SU-DHL-6 (cell line): ENCODE measurements around the gene SLC6A11.

ENCODE experiments used
- EZH2phosphoT487 ChIP-seq: fragments of 200-600 bp; sonication (generic), shearing (Covaris generic); conservative IDR thresholded peaks from 2 replicates; pipeline ENCODE4 v1.6.1; 2018; ENCODE audit warnings: mild to moderate bottlenecking, antibody characterized with exemption, low read length, moderate library complexity, mixed read lengths
- TF ChIP-seq, protein P1 (sequence below): fragments of 200-600 bp; sonication (generic); IDR thresholded peaks from one replicate; pipeline ENCODE4 v1.5.1; 2017; ENCODE audit warnings: antibody characterized with exemption, mild to moderate bottlenecking, low read length, moderate library complexity; ENCODE audit not compliant: insufficient read depth, poor library complexity, severe bottlenecking

DNA sequence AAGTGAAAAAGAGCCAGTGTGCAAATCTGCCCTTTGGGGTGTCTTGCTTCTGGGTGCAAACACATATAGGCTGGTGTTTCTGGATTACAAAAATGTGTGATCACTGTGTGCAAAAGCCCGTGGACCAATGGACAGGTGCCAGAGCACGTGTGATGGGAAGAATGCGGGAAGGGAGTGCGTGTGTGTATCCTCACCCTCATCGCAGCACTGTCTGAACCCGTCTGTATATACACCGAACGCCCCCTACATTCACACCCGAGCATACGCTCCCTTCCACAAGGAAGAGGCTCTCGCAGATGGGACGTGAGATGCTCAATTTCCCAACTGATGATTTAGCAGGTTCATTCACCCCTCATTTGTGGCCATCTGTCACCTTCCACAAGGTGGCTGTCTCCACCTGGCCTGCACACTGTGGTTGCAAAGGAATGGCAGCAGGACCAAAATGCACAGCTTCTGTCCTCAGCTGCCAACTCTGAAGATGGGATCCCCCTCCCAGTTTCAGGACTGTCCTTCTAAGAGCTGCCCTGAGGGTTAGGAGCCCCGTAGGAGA is 157.1 kb downstream of the SLC6A11 start:
- no peak for TF ChIP-seq EZH2phosphoT487
- TF ChIP-seq, protein P1, sequence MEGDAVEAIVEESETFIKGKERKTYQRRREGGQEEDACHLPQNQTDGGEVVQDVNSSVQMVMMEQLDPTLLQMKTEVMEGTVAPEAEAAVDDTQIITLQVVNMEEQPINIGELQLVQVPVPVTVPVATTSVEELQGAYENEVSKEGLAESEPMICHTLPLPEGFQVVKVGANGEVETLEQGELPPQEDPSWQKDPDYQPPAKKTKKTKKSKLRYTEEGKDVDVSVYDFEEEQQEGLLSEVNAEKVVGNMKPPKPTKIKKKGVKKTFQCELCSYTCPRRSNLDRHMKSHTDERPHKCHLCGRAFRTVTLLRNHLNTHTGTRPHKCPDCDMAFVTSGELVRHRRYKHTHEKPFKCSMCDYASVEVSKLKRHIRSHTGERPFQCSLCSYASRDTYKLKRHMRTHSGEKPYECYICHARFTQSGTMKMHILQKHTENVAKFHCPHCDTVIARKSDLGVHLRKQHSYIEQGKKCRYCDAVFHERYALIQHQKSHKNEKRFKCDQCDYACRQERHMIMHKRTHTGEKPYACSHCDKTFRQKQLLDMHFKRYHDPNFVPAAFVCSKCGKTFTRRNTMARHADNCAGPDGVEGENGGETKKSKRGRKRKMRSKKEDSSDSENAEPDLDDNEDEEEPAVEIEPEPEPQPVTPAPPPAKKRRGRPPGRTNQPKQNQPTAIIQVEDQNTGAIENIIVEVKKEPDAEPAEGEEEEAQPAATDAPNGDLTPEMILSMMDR = no peak
